IMR-90 (cell line): ENCODE data around the gene KATNIP.

Experiments
- BHLHE40 ChIP-seq: fragments of 150-350 bp; IDR thresholded peaks from 2 replicates; pipeline ENCODE4 v1.6.1; 2016; ENCODE audit warnings: mild to moderate bottlenecking, low read depth, low read length
- CTCF ChIP-seq: conservative IDR thresholded peaks from 2 replicates; pipeline ENCODE4 v1.5.1; 2012; ENCODE audit warnings: mild to moderate bottlenecking, low read depth, low read length, improper control_type of control experiment
- FOS ChIP-seq: fragments of 150-350 bp; IDR thresholded peaks from 2 replicates; pipeline ENCODE4 v1.6.1; 2016; ENCODE audit warnings: low read depth, low read length
- MAFK ChIP-seq: IDR thresholded peaks from 2 replicates; pipeline ENCODE4 v1.6.1; 2012; ENCODE audit warnings: low read depth, low read length, improper control_type of control experiment
- POLR2A ChIP-seq: IDR thresholded peaks from 2 replicates; pipeline ENCODE4 v1.6.1; 2012; ENCODE audit warnings: mild to moderate bottlenecking, low read depth, low read length
- RAD21 ChIP-seq: IDR thresholded peaks from 2 replicates; pipeline ENCODE4 v1.6.1; 2012; ENCODE audit warnings: low read length, improper control_type of control experiment
- RCOR1 ChIP-seq: IDR thresholded peaks from 2 replicates; pipeline ENCODE4 v1.6.1; 2012; ENCODE audit warnings: mild to moderate bottlenecking, low read length, improper control_type of control experiment; ENCODE audit not compliant: insufficient replicate concordance
- TF ChIP-seq, protein P1 (sequence below): fragments of 150-350 bp; IDR thresholded peaks from 2 replicates; pipeline ENCODE4 v1.6.1; 2016; ENCODE audit warnings: low read depth, mild to moderate bottlenecking, low read length, moderate library complexity, borderline replicate concordance
- TF ChIP-seq, protein P2 (sequence below): fragments of 150-350 bp; IDR thresholded peaks from 2 replicates; pipeline ENCODE4 v1.6.1; 2017; ENCODE audit warnings: mild to moderate bottlenecking, antibody characterized with exemption, low read length, low read depth

DNA sequence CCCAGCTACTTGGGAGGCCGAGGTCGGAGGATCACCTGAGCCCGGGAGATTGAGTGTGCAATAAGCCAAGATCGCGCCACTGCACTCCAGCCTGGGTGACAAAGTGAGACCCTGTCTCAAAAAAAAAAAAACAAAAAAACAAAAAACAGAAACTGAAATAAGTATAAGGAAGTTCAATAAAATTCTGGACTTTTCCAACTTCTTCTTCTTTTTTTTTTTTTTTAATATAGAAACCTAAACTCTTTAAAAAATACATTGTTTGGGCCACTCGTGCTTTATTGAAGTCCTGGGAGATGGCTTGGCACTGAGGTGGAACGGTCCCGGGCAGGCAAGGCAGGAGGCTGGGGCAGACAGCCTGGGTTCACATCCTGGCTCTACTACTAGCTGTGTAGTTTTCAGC, 36.8 kb downstream of the KATNIP start:
- no peak for TF ChIP-seq BHLHE40
- TF ChIP-seq CTCF: no peak
- no peak for TF ChIP-seq POLR2A
- no peak for TF ChIP-seq RAD21
- no peak for TF ChIP-seq MAFK
- no peak for TF ChIP-seq RCOR1
- TF ChIP-seq FOS: no peak
- TF ChIP-seq, protein P1, sequence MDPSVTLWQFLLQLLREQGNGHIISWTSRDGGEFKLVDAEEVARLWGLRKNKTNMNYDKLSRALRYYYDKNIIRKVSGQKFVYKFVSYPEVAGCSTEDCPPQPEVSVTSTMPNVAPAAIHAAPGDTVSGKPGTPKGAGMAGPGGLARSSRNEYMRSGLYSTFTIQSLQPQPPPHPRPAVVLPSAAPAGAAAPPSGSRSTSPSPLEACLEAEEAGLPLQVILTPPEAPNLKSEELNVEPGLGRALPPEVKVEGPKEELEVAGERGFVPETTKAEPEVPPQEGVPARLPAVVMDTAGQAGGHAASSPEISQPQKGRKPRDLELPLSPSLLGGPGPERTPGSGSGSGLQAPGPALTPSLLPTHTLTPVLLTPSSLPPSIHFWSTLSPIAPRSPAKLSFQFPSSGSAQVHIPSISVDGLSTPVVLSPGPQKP: no peak
- TF ChIP-seq, protein P2, sequence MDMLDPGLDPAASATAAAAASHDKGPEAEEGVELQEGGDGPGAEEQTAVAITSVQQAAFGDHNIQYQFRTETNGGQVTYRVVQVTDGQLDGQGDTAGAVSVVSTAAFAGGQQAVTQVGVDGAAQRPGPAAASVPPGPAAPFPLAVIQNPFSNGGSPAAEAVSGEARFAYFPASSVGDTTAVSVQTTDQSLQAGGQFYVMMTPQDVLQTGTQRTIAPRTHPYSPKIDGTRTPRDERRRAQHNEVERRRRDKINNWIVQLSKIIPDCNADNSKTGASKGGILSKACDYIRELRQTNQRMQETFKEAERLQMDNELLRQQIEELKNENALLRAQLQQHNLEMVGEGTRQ: no peak
